Small intestine (tissue), 7 donors: ENCODE measurements around the gene HTT. TPM values are rescaled to one million over a fixed set of nuclear protein-coding genes. Genes with fewer than 3 reads are reported as not detected.

ENCODE experiments used
- DNase-seq, 2 donors: peaks; one replicate each; pipeline versions ENCODE4 v3.0.0 to v3.0.0-alpha.2; 2013
- FAIRE-seq: peaks from 2 replicates; lab custom pipeline; 2012; peaks lifted over from hg19 to GRCh38; lab: Jason Lieb, UNC
- H3K27ac ChIP-seq, 3 donors: one replicate each; pipeline ENCODE4 v1.5.1; 2013; ENCODE audit warnings: low read length in 2 of 3, mild to moderate bottlenecking in 2 of 3, control low read depth in 1 of 3, inconsistent platforms in 1 of 3, low read depth in 1 of 3, moderate library complexity in 1 of 3
- H3K27me3 ChIP-seq, 3 donors: one replicate each; pipeline ENCODE4 v1.6.1; 2013; ENCODE audit warnings: low read length in 3 of 3, inconsistent platforms in 1 of 3; ENCODE audit not compliant: control insufficient read depth in 3 of 3, insufficient read depth in 3 of 3
- H3K36me3 ChIP-seq, 3 donors: one replicate each; pipeline ENCODE4 v1.6.1; 2013; ENCODE audit warnings: low read length in 3 of 3, inconsistent platforms in 1 of 3, low read depth in 1 of 3, mild to moderate bottlenecking in 1 of 3, moderate library complexity in 1 of 3; ENCODE audit not compliant: control insufficient read depth in 3 of 3, insufficient read depth in 2 of 3
- H3K4me1 ChIP-seq, 3 donors: one replicate each; pipeline ENCODE4 v1.6.1; 2013; ENCODE audit warnings: low read length in 2 of 3, inconsistent platforms in 1 of 3, low read depth in 1 of 3, mild to moderate bottlenecking in 1 of 3, moderate library complexity in 1 of 3; ENCODE audit not compliant: control insufficient read depth in 3 of 3, insufficient read depth in 2 of 3
- H3K4me3 ChIP-seq, 3 donors: one replicate each; pipeline ENCODE4 v1.5.1; 2013; ENCODE audit warnings: low read length in 3 of 3, control low read depth in 1 of 3, inconsistent platforms in 1 of 3, low read depth in 1 of 3, mild to moderate bottlenecking in 1 of 3, moderate library complexity in 1 of 3
- H3K9me3 ChIP-seq, 2 donors: one replicate each; pipeline ENCODE4 v1.6.1; 2013; ENCODE audit warnings: low read depth in 1 of 2, low read length in 1 of 2; ENCODE audit not compliant: control insufficient read depth in 2 of 2, insufficient read depth in 1 of 2
- WGBS, 3 donors: extraction: QIAGEN DNeasy Blood & Tissue Kit; methylation state at CpG; one replicate each; pipeline ENCODE4 v1.1.7; 2013; 5-methylcytosine and 5-hydroxymethylcytosine counted together
- polyA plus RNA-seq, 4 donors: library from polyadenylated mRNA; stranded (reverse) in 3 of 4; unstranded in 1 of 4; fragments of 200-250 nt in 3 of 4; fragments of 120-200 nt in 1 of 4; gene quantifications; one replicate each; pipeline versions ENCODE4 v1.2.1 to v1.2.3, GENCODE V29; 2013
- donor health status: healthy with polysubstance abuse.
- donor health status: control.
- donor health status: control.
- donor health status: Bipolar disorder and iron deficiency.
- donor health status: healthy.

Gene HTT
- polyA plus RNA-seq, 4 donors, result 10.3 to 28.8 (median 14.8) TPM

DNA sequence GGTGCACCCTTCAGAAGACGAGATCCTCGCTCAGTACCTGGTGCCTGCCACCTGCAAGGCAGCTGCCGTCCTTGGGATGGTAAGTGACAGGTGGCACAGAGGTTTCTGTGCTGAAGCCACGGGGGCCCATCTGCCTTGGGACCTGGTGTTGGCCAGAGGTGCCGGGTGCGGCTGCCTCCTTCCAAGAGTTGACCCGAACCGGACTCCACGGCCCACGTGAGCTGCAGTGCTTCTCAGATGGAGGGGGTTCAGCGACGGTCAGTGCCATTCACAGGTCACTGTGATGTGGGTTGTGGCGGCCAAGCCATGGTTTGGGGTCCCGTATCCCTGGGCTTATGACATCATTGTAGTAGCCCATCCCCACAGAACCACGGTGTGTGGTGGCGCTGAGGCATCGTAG, 155.5 kb downstream of the HTT start:
- Histone ChIP-seq H3K4me1 (no peaks in the 10 kb centered on the region), H3K27ac (no peak overlapping the region), H3K4me3 (no peak overlapping the region), H3K27me3 (no peaks in the 10 kb centered on the region), H3K36me3 (peaks cover 11 to 93% (median 35%) of the 10 kb centered on the region in 3 donors), H3K9me3 (no peaks in the 10 kb centered on the region)
- 94 to 97% (median 97%) methylated on average over 17 of the region's 17 CpGs for WGBS, 3 donors
- DNase-seq (no peak), FAIRE-seq (no peak)

- Histone ChIP-seq H3K36me3 (peaks cover 15 to 93% (median 40%) of the 10 kb centered on the region in 3 donors), H3K27me3 (no peaks in the 10 kb centered on the region), H3K9me3 (no peaks in the 10 kb centered on the region), H3K4me3 (no peak overlapping the region), H3K4me1 (no peaks in the 10 kb centered on the region), H3K27ac (no peak overlapping the region)
- DNase-seq (no peak), FAIRE-seq (no peak)
- 90 to 91% (median 90%) methylated on average over 9 of the region's 9 CpGs for WGBS, 3 donors
Measured at GRCh38 chr4:3231471-3231870, 157.0 kb downstream of the HTT start.

DNA sequence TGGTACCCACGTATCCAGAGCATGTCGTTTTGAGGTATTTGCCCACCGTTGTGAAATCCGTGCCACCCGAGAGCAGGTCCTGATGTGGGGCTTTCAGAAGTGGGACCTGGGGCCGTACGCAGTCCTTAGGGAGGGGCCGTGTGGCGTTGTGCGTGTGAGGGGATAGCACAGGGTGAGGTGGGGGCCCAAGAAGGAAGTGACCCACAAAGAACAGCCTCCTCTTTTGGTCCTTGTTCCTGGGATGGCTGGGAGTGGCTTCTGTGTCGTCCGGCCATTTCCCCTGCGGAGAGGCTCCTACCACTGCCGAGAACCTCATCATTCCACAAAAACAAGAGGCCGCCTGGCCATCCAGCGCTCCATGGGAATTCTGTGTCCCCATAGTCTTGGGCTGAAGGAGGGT, 157.5 kb downstream of the HTT start:
- FAIRE-seq (no peak), DNase-seq (no peak)
- Histone ChIP-seq H3K27me3 (no peaks in the 10 kb centered on the region), H3K36me3 (peaks cover 15 to 93% (median 43%) of the 10 kb centered on the region in 3 donors), H3K4me1 (no peaks in the 10 kb centered on the region), H3K27ac (no peak overlapping the region), H3K4me3 (no peak overlapping the region), H3K9me3 (no peaks in the 10 kb centered on the region)
- WGBS, 3 donors, result 95 to 98% (median 95%) methylated on average over 16 of the region's 16 CpGs

DNA sequence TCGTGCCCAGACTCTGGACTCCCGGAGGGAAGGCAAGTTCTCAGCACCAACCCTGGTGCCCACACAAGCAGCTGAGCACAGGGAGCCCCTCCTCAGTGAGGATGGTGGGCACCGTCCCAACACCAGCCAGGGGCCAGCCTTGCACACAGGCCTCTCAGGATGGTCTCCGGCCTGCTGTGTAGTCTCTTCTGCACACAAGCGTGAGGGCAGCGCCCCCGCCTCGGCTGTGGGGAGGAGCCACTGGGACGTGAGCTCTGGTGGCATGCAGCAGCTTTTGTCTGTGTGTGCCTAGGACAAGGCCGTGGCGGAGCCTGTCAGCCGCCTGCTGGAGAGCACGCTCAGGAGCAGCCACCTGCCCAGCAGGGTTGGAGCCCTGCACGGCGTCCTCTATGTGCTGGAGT, 158.4 kb downstream of the HTT start:
- H3K27me3 ChIP-seq, result no peaks in the 10 kb centered on the region
- DNase-seq (no peak), FAIRE-seq (no peak)
- H3K4me3 ChIP-seq, result no peak overlapping the region
- 92 to 94% (median 93%) methylated on average over 14 to 15 of the region's 15 CpGs for WGBS, 3 donors
- peaks cover 15 to 95% (median 42%) of the 10 kb centered on the region in 3 donors for H3K36me3 ChIP-seq
- no peaks in the 10 kb centered on the region for H3K9me3 ChIP-seq
- H3K27ac ChIP-seq, result no peak overlapping the region
- H3K4me1 ChIP-seq, result no peaks in the 10 kb centered on the region

GRCh38 chr4:3233391-3234071, 159.1 kb downstream of the HTT start:
- FAIRE-seq, result no peak
- WGBS, 3 donors, result 89 to 91% (median 89%) methylated on average over 20 to 21 of the region's 21 CpGs
- peaks cover 18 to 94% (median 35%) of the 10 kb centered on the region in 3 donors for H3K36me3 ChIP-seq

DNA sequence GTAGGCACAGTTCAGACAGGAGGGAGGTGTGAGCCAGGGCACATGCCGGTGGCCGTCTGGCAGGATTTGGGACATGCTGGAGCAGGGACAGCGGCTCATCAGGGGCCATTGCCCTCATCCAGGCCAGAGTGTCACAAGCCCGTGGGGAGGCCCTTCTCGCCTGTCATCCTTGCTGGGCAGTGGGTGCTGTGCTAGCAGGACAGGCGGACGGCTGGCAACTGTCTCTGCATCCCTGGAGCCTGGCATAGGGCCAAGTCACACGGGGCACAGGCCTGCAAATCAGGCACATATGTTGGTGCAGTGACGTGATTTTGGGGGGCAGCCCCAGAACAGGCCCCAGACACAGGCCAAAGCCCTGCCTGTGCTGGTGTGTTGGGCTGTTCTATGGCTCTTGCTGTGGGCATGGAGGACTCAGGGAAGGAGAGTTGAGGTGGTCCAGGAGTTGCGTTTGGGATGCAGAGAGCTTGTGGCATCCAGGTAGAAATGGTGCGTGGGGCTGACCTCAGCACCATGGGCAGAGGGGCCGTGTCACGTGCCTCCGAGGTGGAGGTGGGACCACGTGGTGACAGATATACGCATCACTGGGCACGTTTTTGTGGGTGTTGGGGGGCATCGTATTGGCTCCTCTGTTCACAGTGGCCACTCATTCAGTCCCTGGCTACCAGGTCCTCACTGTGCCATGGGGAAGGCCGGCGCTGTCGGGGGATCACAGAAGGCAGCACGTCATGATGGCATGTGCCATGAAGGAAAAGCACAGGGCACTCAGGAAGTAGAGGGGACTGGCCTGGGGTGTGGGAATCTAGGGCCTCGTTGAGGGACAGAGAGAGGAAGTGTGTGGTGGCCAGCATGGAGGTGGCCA, 159.9 kb downstream of the HTT start:
- Histone ChIP-seq H3K4me3 (no peak overlapping the region), H3K4me1 (no peaks in the 10 kb centered on the region), H3K9me3 (no peaks in the 10 kb centered on the region), H3K36me3 (peaks cover 22 to 94% (median 27%) of the 10 kb centered on the region in 3 donors), H3K27me3 (no peaks in the 10 kb centered on the region), H3K27ac (no peak overlapping the region)
- no peak for DNase-seq
- 88 to 91% (median 88%) methylated on average over 23 of the region's 23 CpGs for whole genome bisulfite sequencing, 3 donors
- no peak for FAIRE-seq

More at GRCh38 chr4:3233391-3234071, 159.1 kb downstream of the HTT start:
- no peak overlapping the region for H3K4me3 ChIP-seq
- DNase-seq, result no peak
- H3K9me3 ChIP-seq, result no peaks in the 10 kb centered on the region
- H3K4me1 ChIP-seq, result no peaks in the 10 kb centered on the region
- no peaks in the 10 kb centered on the region for H3K27me3 ChIP-seq
- no peak overlapping the region for H3K27ac ChIP-seq

DNA sequence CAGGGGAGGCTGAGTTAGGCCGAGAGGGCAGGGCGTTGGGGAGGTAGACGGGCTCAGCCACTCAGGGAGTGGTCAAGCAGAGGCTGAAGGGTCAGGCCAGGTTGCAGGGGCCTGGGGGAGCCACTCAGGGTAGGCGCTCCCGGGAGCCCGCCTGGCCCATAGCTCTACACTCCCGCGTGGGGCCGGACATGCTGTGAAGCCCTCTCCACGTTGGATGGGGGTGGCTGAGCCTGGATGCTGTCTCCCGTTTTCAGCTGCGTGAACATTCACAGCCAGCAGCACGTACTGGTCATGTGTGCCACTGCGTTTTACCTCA, 160.5 kb downstream of the HTT start:
- Histone ChIP-seq H3K4me1 (no peaks in the 10 kb centered on the region), H3K36me3 (peaks cover 22 to 94% (median 25%) of the 10 kb centered on the region in 3 donors), H3K9me3 (no peaks in the 10 kb centered on the region), H3K27ac (no peak overlapping the region), H3K27me3 (no peaks in the 10 kb centered on the region), H3K4me3 (no peak overlapping the region)
- no peak for FAIRE-seq
- no peak for DNase-seq
- WGBS, 3 donors, result 90 to 94% (median 94%) methylated on average over 14 of the region's 14 CpGs

GRCh38 chr4:3235581-3235980, 161.1 kb downstream of the HTT start:
- DNase-seq (no peak), FAIRE-seq (no peak)
- no peak overlapping the region for H3K27ac ChIP-seq
- no peak overlapping the region for H3K4me3 ChIP-seq
- H3K36me3 ChIP-seq, result peaks cover 22 to 94% (median 25%) of the 10 kb centered on the region in 3 donors
- no peaks in the 10 kb centered on the region for H3K4me1 ChIP-seq
- H3K9me3 ChIP-seq, result no peaks in the 10 kb centered on the region
- no peaks in the 10 kb centered on the region for H3K27me3 ChIP-seq
- WGBS, 3 donors, result 93 to 95% (median 95%) methylated on average over 11 of the region's 11 CpGs
